ENCODE data around the gene NPAT.

NPAT gene

GRCh38 chr11:108222574-108223347 lies at the start of gene NPAT, which contains the start of gene ATM:
Gene NPAT (minus strand): TSS chr11:108222638. CDS start chr11:108222536, 102 bp downstream.
Gene ATM (plus strand): TSS chr11:108223067. CDS start chr11:108227625, 4,558 bp downstream.
- DNase-seq (ENCODE audit: low spot score) = peak; percentile 97

- DNase-seq (ENCODE audit: low spot score) = no peak
These were observed 47.1 kb upstream of the NPAT start for GRCh38 chr11:108269583-108269982.

- DNase-seq (ENCODE audit: low spot score) = no peak
These were observed 30.7 kb upstream of the NPAT start for GRCh38 chr11:108253176-108253575.

GRCh38 chr11:108246885-108247284 lies 24.4 kb upstream of the NPAT start:
- DNase-seq (ENCODE audit: low spot score) = no peak

- DNase-seq (ENCODE audit: low spot score) = no peak
These were observed 23.9 kb upstream of the NPAT start for GRCh38 chr11:108246308-108246707.

GRCh38 chr11:108242422-108242821 lies 20.0 kb upstream of the NPAT start:
- DNase-seq (ENCODE audit: low spot score) = no peak

- no peak for DNase-seq (ENCODE audit: low spot score)
These were observed 19.0 kb upstream of the NPAT start for GRCh38 chr11:108241330-108242037.

GRCh38 chr11:108239076-108239475 lies 16.6 kb upstream of the NPAT start:
- DNase-seq (ENCODE audit: low spot score) = no peak

GRCh38 chr11:108237058-108237481 lies 14.6 kb upstream of the NPAT start:
- DNase-seq (ENCODE audit: low spot score) = no peak

GRCh38 chr11:108235633-108236032 lies 13.2 kb upstream of the NPAT start:
- DNase-seq (ENCODE audit: low spot score) = no peak

GRCh38 chr11:108235192-108235591 lies 12.8 kb upstream of the NPAT start:
- DNase-seq (ENCODE audit: low spot score) = no peak

GRCh38 chr11:108233277-108233945 lies 11.0 kb upstream of the NPAT start:
- no peak for DNase-seq (ENCODE audit: low spot score)

- no peak for DNase-seq (ENCODE audit: low spot score)
These were observed 5.8 kb upstream of the NPAT start for GRCh38 chr11:108228251-108228650.

GRCh38 chr11:108226036-108226435 lies 3.6 kb upstream of the NPAT start:
- DNase-seq (ENCODE audit: low spot score) = no peak

- no peak for DNase-seq (ENCODE audit: low spot score)
These were observed 2.7 kb upstream of the NPAT start for GRCh38 chr11:108224911-108225786.

GRCh38 chr11:108224366-108224765 lies 1.9 kb upstream of the NPAT start:
- no peak for DNase-seq (ENCODE audit: low spot score)

GRCh38 chr11:108223348-108224149 lies 1.1 kb upstream of the NPAT start:
- no peak for DNase-seq (ENCODE audit: low spot score)

- DNase-seq (ENCODE audit: low spot score) = peak; percentile 7
These were observed 396 bp downstream of the NPAT start for GRCh38 chr11:108221911-108222573.

GRCh38 chr11:108221371-108221770 lies 1.1 kb downstream of the NPAT start:
- peak; percentile 5 for DNase-seq (ENCODE audit: low spot score)

- peak; percentile 5 for DNase-seq (ENCODE audit: low spot score)
These were observed 1.6 kb downstream of the NPAT start for GRCh38 chr11:108220721-108221336.

All from AG08395 (cell line).